Central memory CD4-positive, alpha-beta T cell (primary cell): ENCODE measurements around the gene HDAC1.

Source experiments
- DNase-seq: peaks from one replicate; pipeline ENCODE4 v3.0.0; 2022

HDAC1 gene

DNA sequence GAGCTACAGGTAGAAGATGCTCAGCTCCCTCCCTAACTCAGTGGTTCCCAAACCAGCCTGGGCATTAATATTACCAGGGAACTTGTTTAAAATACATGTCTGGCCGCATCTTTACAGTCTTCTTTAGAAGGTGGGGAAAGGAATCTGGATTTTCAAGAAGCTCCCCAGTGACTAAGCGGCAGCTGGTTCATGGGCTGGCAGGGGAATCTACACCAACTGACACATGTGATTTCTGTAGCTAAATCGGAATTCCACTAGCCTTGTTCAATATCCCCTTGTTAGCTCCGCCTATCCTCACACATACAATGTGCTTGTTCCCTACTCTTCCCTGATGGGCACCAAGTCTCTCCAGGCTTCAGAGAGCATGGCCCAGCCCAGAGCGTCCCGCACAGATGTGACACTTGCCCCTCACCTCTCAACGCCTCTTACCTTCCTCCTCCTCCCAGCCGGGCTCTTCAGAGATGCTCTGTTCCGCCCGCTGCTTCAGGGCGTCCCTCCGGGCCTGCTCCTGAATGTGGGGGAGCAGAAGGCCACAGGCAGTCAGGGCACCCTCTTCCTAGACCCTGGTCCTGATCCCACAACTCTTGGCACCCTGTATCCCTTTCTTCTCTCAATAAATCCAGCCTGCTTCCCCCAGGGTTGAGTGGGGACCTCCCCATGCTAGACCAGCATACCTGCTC is 85.8 kb downstream of the HDAC1 start:
- no peak for DNase-seq

DNA sequence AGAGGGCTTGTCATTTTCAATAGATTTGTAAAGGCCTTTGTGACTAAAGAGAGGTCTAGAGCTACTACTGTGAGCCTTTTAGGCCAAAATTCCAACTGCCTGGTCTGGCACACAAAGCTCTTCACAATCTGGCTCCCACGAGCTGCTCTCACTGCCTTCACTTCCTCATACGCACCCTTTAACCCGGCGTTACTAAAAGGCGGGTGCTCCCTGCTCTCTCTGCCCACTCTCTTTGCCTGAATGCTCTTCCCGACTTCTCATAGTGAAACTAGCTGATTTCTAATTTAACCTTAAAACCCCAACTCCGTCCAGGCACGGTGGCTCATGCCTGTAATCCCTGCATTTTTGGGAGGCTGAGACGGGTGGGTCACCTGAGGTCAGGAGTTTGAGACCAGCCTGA is 88.2 kb downstream of the HDAC1 start:
- no peak for DNase-seq
